IMR-90 (cell line): ENCODE measurements around the gene OR13J1. TPM values are rescaled to one million over a fixed set of nuclear protein-coding genes. Genes with fewer than 3 reads are reported as not detected.

ENCODE experiments used
- ATAC-seq: fragments of 200-7000 bp; cut with Tn5 transposase; 2 replicates; pipeline ENCODE4 v1.9.1; 2020; ENCODE audit warnings: low read depth, mild to moderate bottlenecking, moderate library complexity
- BruUV-seq: library from RNA; stranded (reverse); fragments of 400-500 nt; replicated peaks from 2 replicates; lab custom pipeline; 2021; lab: Mats Ljungman, UMichigan
- CTCF ChIA-PET: fragments of 300-600 bp; formaldehyde crosslinking; extraction: SDS; loops from one replicate; lab custom pipeline; 2021; ENCODE audit warnings: antibody characterized with exemption; lab: Yijun Ruan, JAX
- POLR2A ChIA-PET: fragments of 300-600 bp; sonication (Branson Sonifier 250); formaldehyde crosslinking; loops from one replicate; lab custom pipeline; 2022; ENCODE audit warnings: antibody characterized with exemption; ENCODE audit not compliant: unreplicated experiment; lab: Charles Lee
- DNase-seq: peaks from one replicate; pipeline ENCODE4 v3.0.0; 2013
- H2AFZ ChIP-seq: replicated peaks from 2 replicates; pipeline ENCODE3; 2013; ENCODE audit warnings: low read length, mild to moderate bottlenecking; ENCODE audit not compliant: poor library complexity
- H2AK5ac ChIP-seq: 2 replicates; pipeline ENCODE4 v1.6.1; 2013; ENCODE audit warnings: low read depth, low read length, inconsistent platforms
- H2AK9ac ChIP-seq: replicated peaks from 2 replicates; pipeline ENCODE3; 2013; ENCODE audit warnings: mild to moderate bottlenecking, low read depth, low read length, moderate library complexity; ENCODE audit not compliant: poor library complexity
- H2BK120ac ChIP-seq: 2 replicates; pipeline ENCODE4 v1.6.1; 2013; ENCODE audit warnings: low read depth, low read length, inconsistent platforms
- H2BK15ac ChIP-seq: 3 replicates; pipeline ENCODE4 v1.6.1; 2013; ENCODE audit warnings: low read depth, low read length, inconsistent platforms
- H2BK20ac ChIP-seq: 2 replicates; pipeline ENCODE4 v1.6.1; 2013; ENCODE audit warnings: low read depth, mild to moderate bottlenecking, inconsistent platforms, low read length, moderate library complexity
- H2BK5ac ChIP-seq: 2 replicates; pipeline ENCODE4 v1.6.1; 2013; ENCODE audit warnings: mild to moderate bottlenecking, low read depth, low read length, inconsistent platforms; ENCODE audit not compliant: poor library complexity, severe bottlenecking
- H3K14ac ChIP-seq: replicated peaks from 2 replicates; pipeline ENCODE4 v1.6.1; 2013; ENCODE audit warnings: low read depth, low read length, inconsistent platforms
- H3K18ac ChIP-seq: 2 replicates; pipeline ENCODE4 v1.6.1; 2013; ENCODE audit warnings: low read depth, low read length, control low read depth
- H3K23ac ChIP-seq: 2 replicates; pipeline ENCODE4 v1.6.1; 2013; ENCODE audit warnings: low read depth, low read length, inconsistent platforms
- H3K27ac ChIP-seq: 2 replicates; pipeline ENCODE4 v1.5.1; 2013; ENCODE audit warnings: mild to moderate bottlenecking, control low read depth, low read length; ENCODE audit not compliant: insufficient read depth
- H3K27me3 ChIP-seq: 2 replicates; pipeline ENCODE4 v1.6.1; 2013; ENCODE audit warnings: low read length; ENCODE audit not compliant: control insufficient read depth, insufficient read depth
- H3K36me3 ChIP-seq: 2 replicates; pipeline ENCODE4 v1.6.1; 2013; ENCODE audit warnings: low read length, mixed read lengths; ENCODE audit not compliant: control insufficient read depth, insufficient read depth
- H3K4ac ChIP-seq: 2 replicates; pipeline ENCODE4 v1.6.1; 2013; ENCODE audit warnings: low read depth, low read length, inconsistent platforms
- H3K4me1 ChIP-seq: 2 replicates; pipeline ENCODE4 v1.6.1; 2013; ENCODE audit warnings: low read length, mixed read lengths; ENCODE audit not compliant: control insufficient read depth, insufficient read depth
- H3K4me2 ChIP-seq: 2 replicates; pipeline ENCODE4 v1.6.1; 2013; ENCODE audit warnings: low read depth, mild to moderate bottlenecking, control low read depth, low read length, moderate library complexity
- H3K4me3 ChIP-seq: 2 replicates; pipeline ENCODE4 v1.5.1; 2013; ENCODE audit warnings: low read depth, mild to moderate bottlenecking, control low read depth, low read length, moderate library complexity; ENCODE audit not compliant: insufficient read depth
- H3K56ac ChIP-seq: 2 replicates; pipeline ENCODE4 v1.6.1; 2013; ENCODE audit warnings: low read length, inconsistent platforms; ENCODE audit not compliant: insufficient read depth; ENCODE audit errors: extremely low read depth
- H3K79me1 ChIP-seq, 2 experiments: 2 replicates each; pipeline ENCODE4 v1.6.1; 2013; ENCODE audit warnings: low read length in 2 of 2, inconsistent platforms in 1 of 2, low read depth in 1 of 2
- H3K9ac ChIP-seq: 2 replicates; pipeline ENCODE4 v1.6.1; 2013; ENCODE audit warnings: low read depth, low read length, control low read depth
- H3K9me1 ChIP-seq: 2 replicates; pipeline ENCODE4 v1.6.1; 2013; ENCODE audit warnings: low read length, inconsistent platforms; ENCODE audit not compliant: insufficient read depth
- H3K9me3 ChIP-seq: 2 replicates; pipeline ENCODE4 v1.6.1; 2013; ENCODE audit warnings: low read length; ENCODE audit not compliant: control insufficient read depth, insufficient read depth
- H4K20me1 ChIP-seq: 2 replicates; pipeline ENCODE4 v1.6.1; 2013; ENCODE audit warnings: low read length, inconsistent platforms; ENCODE audit not compliant: insufficient read depth
- H4K5ac ChIP-seq: 2 replicates; pipeline ENCODE4 v1.6.1; 2013; ENCODE audit warnings: mild to moderate bottlenecking, low read depth, low read length, control low read depth
- H4K8ac ChIP-seq, 2 experiments: 2 replicates each; pipeline ENCODE4 v1.6.1; 2013; ENCODE audit warnings: low read depth in 2 of 2, low read length in 2 of 2, control low read depth in 1 of 2, inconsistent platforms in 1 of 2
- H4K91ac ChIP-seq: 2 replicates; pipeline ENCODE4 v1.6.1; 2013; ENCODE audit warnings: low read depth, low read length, inconsistent platforms; ENCODE audit not compliant: insufficient read depth
- CEBPB ChIP-seq: IDR thresholded peaks from 2 replicates; pipeline ENCODE4 v1.6.1; 2012; ENCODE audit warnings: low read depth, low read length, improper control_type of control experiment
- CTCF ChIP-seq: conservative IDR thresholded peaks from 2 replicates; pipeline ENCODE4 v1.5.1; 2012; ENCODE audit warnings: mild to moderate bottlenecking, low read depth, low read length, improper control_type of control experiment
- ELK1 ChIP-seq: fragments of 150-350 bp; IDR thresholded peaks from 2 replicates; pipeline ENCODE4 v1.6.1; 2016; ENCODE audit warnings: low read depth, mild to moderate bottlenecking, low read length, moderate library complexity, borderline replicate concordance
- MAFK ChIP-seq: IDR thresholded peaks from 2 replicates; pipeline ENCODE4 v1.6.1; 2012; ENCODE audit warnings: low read depth, low read length, improper control_type of control experiment
- MAZ ChIP-seq: IDR thresholded peaks from 2 replicates; pipeline ENCODE4 v1.6.1; 2012; ENCODE audit warnings: low read depth, mild to moderate bottlenecking, low read length, improper control_type of control experiment, moderate library complexity, borderline replicate concordance
- NFE2L2 ChIP-seq: fragments of 150-350 bp; IDR thresholded peaks from 2 replicates; pipeline ENCODE4 v1.6.1; 2016; ENCODE audit warnings: low read depth, mild to moderate bottlenecking, low read length
- POLR2A ChIP-seq: IDR thresholded peaks from 2 replicates; pipeline ENCODE4 v1.6.1; 2012; ENCODE audit warnings: mild to moderate bottlenecking, low read depth, low read length
- RCOR1 ChIP-seq: IDR thresholded peaks from 2 replicates; pipeline ENCODE4 v1.6.1; 2012; ENCODE audit warnings: mild to moderate bottlenecking, low read length, improper control_type of control experiment; ENCODE audit not compliant: insufficient replicate concordance
- RFX5 ChIP-seq: IDR thresholded peaks from 2 replicates; pipeline ENCODE4 v1.8.0; 2012; ENCODE audit warnings: low read depth, mild to moderate bottlenecking, low read length, moderate library complexity
- SMC3 ChIP-seq: fragments of 150-350 bp; IDR thresholded peaks from 2 replicates; pipeline ENCODE4 v1.6.1; 2016; ENCODE audit warnings: low read depth, mild to moderate bottlenecking, antibody characterized with exemption, low read length, moderate library complexity
- WGBS, 2 experiments: methylation state at CpG; one replicate each; pipeline versions ENCODE4 v1.1.5 to v1.1.7; 2013; ENCODE audit warnings: missing lambda C conversion rate in 2 of 2; ENCODE audit not compliant: insufficient read length in 1 of 2; ENCODE audit errors: extremely low coverage in 2 of 2; 5-methylcytosine and 5-hydroxymethylcytosine counted together
- dilution Hi-C: fragments of 300-500 bp; cut with HindIII; formaldehyde crosslinking; loops from one replicate; pipeline ENCODE4 v1.14.3; 2018; ENCODE audit warnings: low sequenced_read_pairs; ENCODE audit not compliant: unreplicated experiment
- in situ Hi-C: fragments of 300-500 bp; cut with MboI; formaldehyde crosslinking; loops from 3 replicates; pipeline ENCODE4 v1.14.3; 2019; ENCODE audit warnings: low sequenced_read_pairs, inconsistent platforms, mixed read lengths
- intact Hi-C: fragments of 100-400 bp; cut with micrococcal nuclease; formaldehyde crosslinking; loops from 2 replicates; pipeline ENCODE4 v1.10.0; 2022
- polyA plus RNA-seq, 3 experiments: library from polyadenylated mRNA; depleted of rRNA; stranded (reverse); fragments of >200 nt; gene quantifications; 2 replicates each; pipeline ENCODE4 v1.2.3, GENCODE V29; 2012; ENCODE audit warnings: low replicate concordance in 1 of 3
- total RNA-seq: library from RNA; depleted of rRNA; stranded (reverse); fragments of >200 nt; gene quantifications from 2 replicates; pipeline ENCODE4 v1.2.3, GENCODE V29; 2012
- TF ChIP-seq, protein P1 (sequence below): fragments of 150-350 bp; IDR thresholded peaks from 2 replicates; pipeline ENCODE4 v1.6.1; 2017; ENCODE audit warnings: mild to moderate bottlenecking, antibody characterized with exemption, low read length, low read depth

OR13J1 gene
- total and polyA plus RNA-seq, 2 of the 4 experiments (the other 2 are of a cell fraction) = not detected

DNA sequence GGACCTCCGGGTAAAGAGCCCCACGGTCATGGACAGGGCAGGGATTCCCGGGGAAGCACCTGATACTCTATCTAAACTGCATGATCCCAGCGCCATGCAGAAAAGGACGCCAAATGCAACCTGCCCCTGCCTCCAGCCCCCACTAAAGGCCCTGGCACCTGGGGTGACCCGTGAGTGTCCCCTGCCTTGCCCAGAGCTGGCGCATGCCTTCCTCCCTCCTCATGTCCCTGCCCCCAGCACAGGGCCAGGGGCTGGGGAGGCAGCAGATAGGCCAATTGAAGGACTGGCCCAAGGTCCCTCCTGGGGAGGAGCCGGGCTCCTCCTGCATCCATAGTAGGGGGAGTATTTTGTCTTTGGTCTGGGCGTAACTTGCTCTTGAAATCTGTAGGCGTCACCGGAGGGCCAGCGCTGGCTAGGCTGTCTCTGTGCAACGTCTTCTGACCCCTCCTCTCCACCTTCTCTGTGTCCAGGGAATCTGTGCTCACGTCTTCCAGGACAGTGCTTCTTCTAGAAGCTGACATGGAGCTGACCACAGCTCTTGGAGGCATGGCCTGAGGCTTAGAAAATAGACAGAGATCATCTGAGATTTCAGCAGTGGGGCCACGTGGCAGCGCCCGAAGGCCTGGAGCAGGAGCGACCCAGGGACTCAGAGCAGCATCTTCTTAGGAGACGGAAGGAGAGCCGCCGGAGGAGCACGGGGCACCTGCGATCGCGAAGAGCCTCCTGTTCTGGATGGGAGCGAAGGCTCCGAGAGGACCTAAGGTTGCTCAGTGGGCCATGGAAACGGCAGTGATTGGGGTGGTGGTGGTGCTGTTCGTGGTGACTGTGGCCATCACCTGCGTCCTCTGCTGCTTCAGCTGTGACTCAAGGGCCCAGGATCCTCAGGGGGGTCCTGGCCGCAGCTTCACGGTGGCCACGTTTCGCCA is 39.7 kb upstream of the OR13J1 start:
- H3K9me1 ChIP-seq = peaks cover 25% of the 10 kb centered on the region
- no peaks in the 10 kb centered on the region for H3K36me3 ChIP-seq
- ChIA-PET CTCF (interaction anchor here (0.6 to 1.4 kb wide), 2 partner anchors 84 to 192 kb away, joined by 3 to 4 read pairs; no protein-coding TSS in a partner anchor), POLR2A (no interaction called here)
- no peaks in the 10 kb centered on the region for H3K9me3 ChIP-seq
- peak overlapping the region; percentile 33; the same call in 1 of the 2 replicates for H4K5ac ChIP-seq
- no peak overlapping the region for H3K9ac ChIP-seq
- peak overlapping the region; percentile 83; the same call in 1 of the 3 replicates for H2BK15ac ChIP-seq
- no peak overlapping the region for H3K27ac ChIP-seq
- intact Hi-C loops (no loop called here), in situ Hi-C loops (no loop called here), dilution Hi-C loops (no loop called here)
- H4K91ac ChIP-seq = peak overlapping the region; percentile 76
- TF ChIP-seq CEBPB (no peak), MAZ (no peak), POLR2A (no peak), RCOR1 (no peak), RFX5 (no peak), MAFK (no peak), CTCF (no peak), NFE2L2 (no peak), ELK1 (no peak), SMC3 (no peak)
- TF ChIP-seq, protein P1, sequence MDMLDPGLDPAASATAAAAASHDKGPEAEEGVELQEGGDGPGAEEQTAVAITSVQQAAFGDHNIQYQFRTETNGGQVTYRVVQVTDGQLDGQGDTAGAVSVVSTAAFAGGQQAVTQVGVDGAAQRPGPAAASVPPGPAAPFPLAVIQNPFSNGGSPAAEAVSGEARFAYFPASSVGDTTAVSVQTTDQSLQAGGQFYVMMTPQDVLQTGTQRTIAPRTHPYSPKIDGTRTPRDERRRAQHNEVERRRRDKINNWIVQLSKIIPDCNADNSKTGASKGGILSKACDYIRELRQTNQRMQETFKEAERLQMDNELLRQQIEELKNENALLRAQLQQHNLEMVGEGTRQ = no peak
- H2AK5ac ChIP-seq = peak overlapping the region; percentile 99; the same call in 1 of the 2 replicates
- H4K20me1 ChIP-seq = no peaks in the 10 kb centered on the region
- DNase-seq (no peak), ATAC-seq (no peak)
- no peak overlapping the region for H3K56ac ChIP-seq
- H3K4me2 ChIP-seq = no peak overlapping the region
- H3K14ac ChIP-seq = peak overlapping the region; percentile 99
- H2BK20ac ChIP-seq = peak overlapping the region; percentile 98
- no peak overlapping the region for H3K4me3 ChIP-seq
- peak overlapping the region; percentile 99 for H2BK120ac ChIP-seq
- peaks cover 46% of the 10 kb centered on the region for H3K4me1 ChIP-seq
- 96% methylated on average over 20 of the region's 34 CpGs; no CpG with 5 or more reads in 1 of the 2 experiments for WGBS, 2 experiments
- H3K27me3 ChIP-seq = no peaks in the 10 kb centered on the region
- H2AFZ ChIP-seq = peak overlapping the region; percentile 44
- H3K23ac ChIP-seq = no peak overlapping the region
- no peak overlapping the region; the same call in 1 of the 2 replicates for H3K18ac ChIP-seq
- H3K4ac ChIP-seq = peak overlapping the region; percentile 100
- H4K8ac ChIP-seq = peak overlapping the region; percentile 96 to 97; a peak in 2 of 4 replicates
- BruUV-seq = no TSS peak
- peak overlapping the region; percentile 65 for H2AK9ac ChIP-seq
- peak overlapping the region; percentile 98 for H2BK5ac ChIP-seq
- H3K79me1 ChIP-seq = peaks cover 0 to 36% of the 10 kb centered on the region in 2 experiments; a peak in 2 of 4 replicates
